AG20443 (cell line): ENCODE data around the gene LIN7C.

Source experiments
- DNase-seq: peaks from one replicate; pipeline ENCODE4 v3.0.0; 2012; ENCODE audit warnings: low spot score, mixed read lengths

Gene LIN7C

DNA sequence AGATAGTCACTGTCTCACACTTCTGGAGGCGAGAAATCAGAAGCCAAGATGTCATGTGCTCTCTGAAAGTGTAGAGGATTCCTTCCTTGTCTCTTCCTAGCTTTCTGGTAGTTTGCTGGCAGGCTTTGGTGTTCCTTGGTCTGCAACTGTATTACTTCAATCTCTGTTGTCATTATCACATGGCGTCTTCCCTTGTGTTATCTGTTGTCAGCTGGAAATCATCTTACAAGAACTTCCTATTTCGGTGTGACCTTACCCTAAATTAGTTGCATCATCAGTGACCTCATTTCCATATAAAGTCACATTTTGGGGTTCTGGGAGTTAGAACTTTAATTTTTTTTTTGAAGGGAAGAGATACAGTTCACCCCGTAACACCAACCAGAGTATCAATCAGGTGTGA is 3.3 kb upstream of the LIN7C start:
- DNase-seq = no peak

DNA sequence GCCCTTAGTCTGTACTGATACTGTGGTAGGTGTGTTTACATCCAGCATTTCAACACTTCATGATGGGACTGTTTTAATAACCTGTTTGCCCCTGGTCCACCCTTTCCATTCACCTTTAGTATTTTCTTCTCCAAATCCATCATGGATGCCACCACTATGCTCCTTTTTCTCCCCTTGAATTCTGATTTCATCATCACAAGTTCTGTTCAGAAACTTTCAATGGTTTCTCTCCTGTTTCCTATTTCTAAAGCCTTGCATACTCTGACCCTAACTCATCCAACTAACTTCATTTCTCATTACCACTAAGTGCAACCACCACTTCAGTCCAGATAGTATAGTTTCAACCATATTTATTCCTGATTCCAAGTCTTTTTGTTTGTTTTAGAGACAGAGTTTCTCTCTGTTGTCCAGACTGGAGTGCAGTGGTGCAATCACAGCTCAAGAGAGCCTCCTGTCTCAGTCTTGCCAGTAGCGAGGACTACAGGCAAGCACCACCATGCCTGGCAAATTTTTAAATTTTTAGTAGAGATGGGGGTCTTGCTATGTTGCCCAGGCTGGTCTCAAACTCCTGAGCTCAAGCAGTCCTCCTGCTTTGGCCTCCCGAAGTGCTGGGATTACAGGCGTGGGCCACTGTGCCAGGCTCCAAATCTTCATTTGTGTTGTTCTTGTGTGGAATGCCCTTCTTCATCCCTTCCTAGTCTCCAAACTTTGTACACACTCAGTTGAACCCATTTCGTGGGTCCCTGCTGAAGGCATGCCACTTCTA is 1.2 kb upstream of the LIN7C start:
- no peak for DNase-seq

DNA sequence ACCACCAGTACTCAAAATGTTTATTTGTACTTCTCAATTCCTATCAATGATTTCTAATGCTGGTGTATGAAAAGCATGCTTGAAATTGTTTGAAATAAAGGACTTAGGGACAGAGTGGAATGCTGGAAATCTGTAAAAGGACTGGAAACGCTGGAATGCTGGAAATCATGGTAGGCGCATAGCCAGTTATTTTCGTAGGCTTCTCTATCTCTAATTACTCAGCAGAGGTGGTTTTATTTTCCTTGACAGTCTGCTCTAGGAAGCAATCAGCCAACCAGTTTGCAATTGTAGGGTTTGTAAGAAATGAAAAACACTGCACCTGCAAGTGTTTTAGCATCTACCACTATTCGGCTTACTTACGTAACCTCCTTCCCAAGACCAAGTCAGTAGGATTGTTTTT is 788 bp downstream of the LIN7C start:
- no peak for DNase-seq

DNA sequence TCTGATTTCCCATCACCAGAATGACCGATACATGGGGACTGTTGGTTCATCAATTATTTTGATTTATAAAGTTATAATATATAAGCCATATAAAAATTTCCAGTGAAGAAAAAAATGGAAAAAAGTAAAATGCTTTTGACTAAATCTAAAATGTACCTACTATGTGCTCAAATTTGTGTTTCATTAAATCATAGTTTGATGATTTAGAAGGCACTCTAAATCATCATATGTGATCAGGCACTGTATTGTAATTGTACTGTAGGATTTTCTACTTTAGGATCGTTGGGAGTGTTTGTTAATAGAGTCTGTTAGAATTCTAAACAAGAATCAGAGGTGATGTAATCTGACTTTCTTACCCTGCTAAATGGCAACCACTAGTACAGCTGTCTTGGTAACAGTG is 2.4 kb downstream of the LIN7C start:
- no peak for DNase-seq

DNA sequence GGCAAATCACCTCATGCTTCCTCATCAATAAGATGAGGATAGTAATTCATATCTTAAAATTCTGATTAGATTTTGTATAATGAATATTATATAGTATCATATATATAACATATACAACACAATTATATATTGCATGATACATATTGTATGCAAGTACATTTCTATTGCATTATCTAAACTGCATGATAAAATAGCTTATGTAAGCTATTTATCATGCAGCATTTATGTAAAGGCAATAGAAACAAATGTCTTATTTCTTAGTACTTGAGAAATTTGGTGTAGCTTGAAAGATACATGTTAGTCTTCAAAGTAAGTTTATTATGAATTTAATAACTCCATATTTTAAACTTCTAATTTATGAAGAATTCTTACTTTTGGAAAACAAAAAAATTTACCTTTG is 5.5 kb downstream of the LIN7C start:
- no peak for DNase-seq

DNA sequence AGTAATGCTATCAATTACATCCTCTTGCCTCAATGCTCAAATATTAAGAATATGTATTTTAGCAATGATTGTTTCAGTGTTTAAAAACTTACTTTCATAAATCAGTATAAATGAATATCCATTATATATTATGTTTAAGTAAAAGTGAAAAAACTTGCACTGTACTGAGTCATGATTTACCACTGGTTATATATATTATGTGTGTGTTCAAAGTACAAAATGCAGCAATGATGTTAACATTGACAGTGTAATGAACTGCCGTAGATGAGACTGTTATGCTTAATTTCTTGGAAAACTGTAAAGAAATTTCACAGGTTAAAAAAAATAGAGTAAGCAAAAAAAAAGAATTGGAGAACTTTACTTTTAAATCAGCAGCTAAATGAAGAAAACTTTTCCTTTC is 8.7 kb downstream of the LIN7C start:
- DNase-seq = no peak

DNA sequence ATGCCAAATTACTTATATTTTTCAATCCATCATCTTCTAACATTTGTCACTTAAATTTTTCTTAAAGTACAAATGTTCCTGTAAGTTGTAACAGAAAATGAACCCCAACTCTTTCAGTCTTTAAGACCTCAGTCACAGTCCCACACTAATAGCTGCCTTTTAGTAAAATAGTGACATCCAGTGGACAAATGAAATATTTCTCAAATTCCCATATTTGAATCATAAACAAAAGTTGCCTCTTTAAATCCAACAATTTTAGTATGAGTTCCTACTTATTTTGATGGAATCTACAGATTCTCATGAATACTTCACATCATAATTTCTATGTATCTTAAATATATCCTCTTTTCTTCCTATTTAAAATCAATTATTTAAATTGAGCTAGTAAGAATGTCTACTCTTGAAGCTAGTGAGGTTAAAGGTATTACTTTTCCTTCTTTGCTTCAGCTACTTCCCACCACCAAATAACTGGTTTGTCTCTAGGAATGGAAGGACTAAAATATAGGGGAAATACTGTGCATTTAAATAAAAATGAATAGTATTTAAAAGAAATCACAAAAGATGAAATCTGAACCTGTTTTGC is 9.2 kb downstream of the LIN7C start:
- DNase-seq = no peak

DNA sequence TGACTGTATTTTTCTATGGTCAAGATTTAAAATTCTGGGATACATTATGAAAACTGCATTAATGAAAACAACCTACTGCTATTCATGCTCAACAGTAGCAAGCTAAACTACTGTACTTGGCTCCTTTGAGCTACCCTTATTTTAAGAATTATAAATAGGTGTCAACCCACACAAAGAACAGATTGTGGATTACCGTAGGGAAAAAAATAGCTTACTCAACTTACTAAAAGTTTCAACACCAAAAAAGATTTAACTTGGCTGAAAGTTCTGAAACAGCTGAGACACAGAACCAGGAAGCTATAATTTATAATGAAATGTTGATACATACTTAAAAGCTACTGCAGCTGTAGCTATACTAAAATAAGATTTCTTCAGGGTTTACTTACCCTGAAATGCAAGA is 10.1 kb downstream of the LIN7C start:
- DNase-seq = no peak

DNA sequence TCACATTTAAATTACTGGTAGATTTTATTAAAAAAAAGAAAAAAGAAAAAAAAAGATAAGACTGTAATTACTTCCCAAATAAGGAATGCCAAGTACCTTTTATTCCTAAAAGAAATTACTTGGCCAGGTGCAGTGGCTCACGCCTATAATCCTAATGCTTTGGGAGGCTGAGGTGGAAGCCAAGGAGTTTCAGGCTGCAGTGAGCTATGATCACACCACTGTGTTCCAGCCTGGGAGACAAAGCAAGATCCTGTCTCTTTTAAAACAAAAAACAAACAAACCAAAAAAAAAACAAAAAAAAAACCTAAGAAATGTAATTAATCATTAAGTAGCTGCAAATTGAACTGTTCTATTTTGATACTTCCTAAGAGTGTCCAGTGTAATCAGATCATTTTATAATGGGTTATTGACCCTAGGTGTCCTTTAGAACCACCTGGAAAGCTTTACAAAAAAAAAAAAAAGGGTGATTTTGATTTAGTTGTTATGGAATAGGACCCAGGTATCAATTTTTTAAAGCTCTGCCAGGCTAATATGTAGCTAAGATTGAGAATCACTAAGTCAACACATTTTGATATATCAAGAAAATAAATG is 10.8 kb downstream of the LIN7C start:
- DNase-seq = no peak

DNA sequence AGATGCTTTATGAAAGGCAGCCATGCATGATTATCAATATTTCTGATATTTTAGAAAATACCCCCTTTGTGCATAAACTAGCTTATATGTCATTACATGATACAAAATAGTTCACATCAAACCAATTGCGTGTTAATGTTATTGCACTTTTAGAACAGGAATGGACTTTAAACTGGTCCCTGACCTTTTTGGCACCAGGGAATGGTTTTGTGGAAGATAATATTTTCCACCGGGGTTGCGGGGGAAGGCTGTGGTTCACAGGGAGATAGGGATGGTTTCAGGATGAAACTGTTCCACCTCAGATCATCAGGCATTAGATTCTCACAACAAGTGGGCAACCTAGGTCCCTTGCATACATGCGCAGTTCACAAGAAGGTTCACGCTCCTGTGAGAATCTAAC is 17.5 kb downstream of the LIN7C start:
- no peak for DNase-seq

DNA sequence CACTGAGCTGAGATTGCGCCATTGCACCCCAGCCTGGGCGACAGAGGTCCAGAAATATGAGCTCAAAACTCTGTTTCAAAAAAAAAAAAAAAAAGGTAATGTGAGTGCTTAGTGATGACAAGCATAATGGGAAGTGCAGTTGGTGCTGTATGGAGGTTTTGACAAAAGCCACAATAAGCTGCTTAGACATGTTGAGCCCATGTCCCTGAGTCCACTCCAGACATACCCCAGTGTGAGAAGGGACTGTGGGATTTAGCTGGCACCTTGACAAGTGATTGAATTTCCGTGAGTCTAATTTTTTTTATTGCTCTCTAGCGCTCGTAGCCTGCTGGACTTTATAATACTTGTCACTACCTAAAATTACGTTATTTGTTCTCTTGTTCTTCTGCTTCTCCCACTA is 18.9 kb downstream of the LIN7C start:
- no peak for DNase-seq

DNA sequence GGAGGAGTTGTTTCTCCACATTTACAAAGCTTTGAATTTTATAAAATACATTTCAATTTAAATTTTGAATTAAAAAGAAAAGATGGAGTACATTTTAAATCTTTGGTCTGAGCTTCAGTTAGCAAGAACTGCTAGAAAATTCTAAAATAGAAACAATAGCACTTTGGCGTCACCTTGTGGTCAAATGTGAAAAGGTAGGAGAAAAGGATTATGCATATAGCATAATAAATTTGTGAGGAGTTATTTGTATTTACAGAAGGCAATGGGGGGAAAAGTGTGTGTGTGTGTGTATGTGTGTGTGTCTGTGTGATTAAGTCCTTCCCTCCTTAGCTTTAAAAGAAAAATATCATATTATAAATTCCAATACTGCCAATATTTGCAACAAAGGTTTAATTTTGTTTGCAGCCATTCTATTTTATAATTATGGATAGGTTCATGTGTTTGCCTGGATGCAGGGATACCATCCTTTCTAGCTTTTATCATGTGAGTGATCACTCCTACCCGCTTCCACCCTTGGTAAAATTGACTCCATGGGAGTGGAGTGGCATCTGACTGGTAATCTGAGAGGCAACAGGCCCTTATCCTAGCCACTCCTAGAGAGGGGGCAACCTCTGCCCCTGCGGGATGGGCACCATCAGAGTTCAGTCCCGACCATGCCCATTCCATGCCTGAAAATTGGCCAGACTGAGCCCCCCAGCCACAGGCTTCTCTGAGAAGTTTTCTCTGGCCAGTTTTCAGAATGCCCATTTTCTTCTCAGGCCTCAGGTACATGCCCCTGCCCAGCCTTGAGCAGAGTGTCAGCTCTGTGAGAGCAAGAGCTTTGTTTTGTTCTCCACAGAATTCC is 20.4 kb downstream of the LIN7C start:
- peak; percentile 45 for DNase-seq

DNA sequence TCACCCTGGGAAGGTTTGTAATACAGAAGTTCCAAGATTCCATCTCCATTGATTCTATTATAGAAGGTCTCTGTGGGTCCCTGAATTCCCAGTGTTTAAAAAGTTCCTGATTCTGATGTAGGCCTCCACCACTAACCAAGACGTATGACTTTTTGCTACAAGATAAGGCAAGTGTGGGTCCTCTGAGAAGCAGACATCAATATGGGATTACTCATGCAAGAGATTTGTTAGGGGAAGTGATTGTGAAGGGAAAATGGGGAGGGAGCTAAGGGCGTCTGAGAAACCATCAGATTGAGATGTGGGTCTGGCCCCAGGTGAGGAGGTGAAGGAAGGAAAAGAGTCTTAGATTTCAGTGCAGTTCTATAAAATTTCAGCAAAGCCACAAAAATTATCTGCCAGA is 23.8 kb downstream of the LIN7C start:
- DNase-seq = no peak

DNA sequence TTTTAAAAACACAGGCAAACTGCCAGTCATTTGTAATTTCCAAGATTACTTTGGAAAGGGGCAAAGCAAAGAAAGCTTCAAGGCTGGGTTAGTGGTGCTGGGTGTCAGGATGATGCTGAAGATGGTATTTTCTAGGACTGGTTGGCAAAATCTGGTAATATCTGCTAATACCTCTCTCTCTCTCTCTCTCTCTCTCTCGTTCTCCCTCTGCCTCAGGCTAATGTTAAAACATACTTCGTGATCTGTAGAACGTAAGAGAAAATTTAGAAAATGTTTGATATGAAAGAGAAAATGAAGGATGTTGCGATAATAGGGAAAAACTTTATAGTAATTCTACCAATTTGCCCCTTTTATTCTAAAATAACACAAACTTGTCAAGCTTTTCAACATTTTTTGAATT is 24.6 kb downstream of the LIN7C start:
- no peak for DNase-seq

DNA sequence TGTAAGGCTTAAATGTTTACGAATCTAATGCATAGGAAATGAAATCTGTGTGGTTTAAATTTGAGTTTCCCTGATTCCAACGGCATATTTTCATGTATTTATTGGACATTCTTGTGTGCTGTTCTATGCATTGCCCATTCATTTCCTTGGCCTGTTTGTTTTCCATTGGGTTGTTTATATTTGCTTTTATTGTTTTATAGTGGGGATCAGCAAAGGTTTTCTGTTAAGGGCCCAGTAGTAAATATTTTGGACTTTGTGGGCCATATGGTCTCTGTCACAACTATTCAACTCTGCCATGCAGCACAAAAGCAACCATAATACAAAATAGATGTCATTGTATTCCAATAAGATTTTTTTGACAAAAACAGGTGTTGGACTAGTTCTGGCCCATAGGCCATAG is 28.7 kb downstream of the LIN7C start:
- no peak for DNase-seq

DNA sequence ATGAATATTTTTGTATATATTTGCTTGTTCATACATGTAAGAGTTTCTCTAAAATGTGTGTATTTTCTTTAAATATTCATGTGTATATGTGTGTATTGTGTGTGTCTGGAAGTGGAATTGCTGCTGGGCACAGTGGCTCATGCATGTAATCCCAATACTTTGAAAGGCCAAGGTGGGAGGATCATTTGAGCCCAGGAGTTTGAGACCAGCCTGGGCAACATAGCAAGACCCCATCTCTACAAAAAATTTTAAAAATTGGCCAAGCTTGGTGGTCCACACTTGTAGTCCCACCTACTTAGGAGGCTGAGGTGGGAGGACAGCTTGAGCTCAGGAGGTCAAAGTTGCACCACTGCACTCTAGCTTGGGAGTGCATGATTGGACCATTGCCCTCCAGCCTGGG is 29.3 kb downstream of the LIN7C start:
- no peak for DNase-seq

DNA sequence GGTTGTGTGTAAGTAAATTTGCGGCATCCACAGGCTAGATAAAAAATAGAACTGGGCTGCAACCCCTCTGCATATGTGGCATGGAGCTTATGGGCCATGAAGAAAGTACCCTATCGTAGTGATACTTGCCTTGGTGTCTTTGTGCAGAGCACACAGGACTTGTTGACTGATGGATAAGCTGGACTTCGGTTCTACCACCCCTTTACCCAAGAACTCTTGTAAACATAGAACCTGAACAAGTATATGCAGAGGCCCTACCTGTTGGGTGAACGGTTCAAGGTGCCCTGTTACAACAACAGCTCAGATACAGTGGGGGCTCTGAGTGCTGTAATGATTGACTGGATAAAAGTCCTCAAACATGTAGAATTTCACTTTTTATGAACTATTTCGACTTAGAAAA is 30.9 kb downstream of the LIN7C start:
- DNase-seq = no peak

DNA sequence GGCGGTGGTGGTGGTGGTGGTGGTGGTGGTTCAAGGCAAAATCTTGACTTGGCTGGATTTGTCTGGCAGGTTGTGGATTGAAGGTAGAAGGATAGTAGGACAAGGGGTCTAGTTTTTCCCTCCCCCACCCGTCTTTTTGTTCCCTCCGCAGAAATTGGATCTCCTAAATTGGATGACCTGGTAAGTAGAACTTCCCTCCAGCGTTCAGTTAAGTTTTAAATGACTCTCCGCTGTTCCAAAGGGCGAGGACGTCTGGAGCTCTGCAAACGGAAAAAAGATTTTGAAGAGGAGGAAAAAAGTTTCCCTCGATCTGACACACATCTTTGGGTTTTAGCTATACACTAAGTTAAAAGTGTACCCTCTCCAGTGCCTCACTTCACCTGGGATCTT is 33.6 kb downstream of the LIN7C start:
- peak; percentile 31 for DNase-seq

DNA sequence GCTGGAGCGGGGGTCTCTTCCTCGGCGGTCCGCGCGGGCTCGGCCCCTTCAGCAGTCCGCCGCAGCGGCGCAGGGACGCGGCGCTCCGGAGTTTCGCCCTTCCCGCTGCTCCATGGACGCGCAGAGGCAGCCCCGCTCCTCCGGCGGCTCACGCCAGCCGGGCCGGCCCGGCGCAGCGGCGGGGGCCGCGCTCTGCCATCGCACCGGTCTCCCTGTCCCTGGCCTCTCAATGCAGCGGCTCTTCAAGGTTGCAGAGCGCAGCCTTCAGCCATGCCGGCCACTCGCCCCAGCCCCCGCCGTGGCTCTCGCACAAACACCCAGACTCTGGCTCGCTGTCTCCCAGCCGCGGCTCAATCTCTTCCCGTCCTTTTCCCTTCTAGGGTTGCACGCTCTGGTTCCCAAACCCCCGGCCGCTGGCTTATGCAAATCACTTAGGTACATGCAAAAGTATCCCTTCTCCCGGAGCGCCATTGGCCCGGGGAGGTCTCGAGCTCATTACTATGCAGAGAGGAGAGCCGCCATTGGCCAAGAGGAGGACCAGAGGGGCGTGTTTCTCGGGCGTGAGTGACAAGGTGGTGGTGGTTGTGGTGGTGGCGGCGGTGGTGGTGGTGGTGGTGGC is 34.1 kb downstream of the LIN7C start, which contains the start of gene LGR4:
TSS of gene LGR4 (minus strand) at position 393 of the 619 bp plus-strand sequence. CDS start 488 bp downstream, outside the sequence.
- peak; percentile 93 for DNase-seq

DNA sequence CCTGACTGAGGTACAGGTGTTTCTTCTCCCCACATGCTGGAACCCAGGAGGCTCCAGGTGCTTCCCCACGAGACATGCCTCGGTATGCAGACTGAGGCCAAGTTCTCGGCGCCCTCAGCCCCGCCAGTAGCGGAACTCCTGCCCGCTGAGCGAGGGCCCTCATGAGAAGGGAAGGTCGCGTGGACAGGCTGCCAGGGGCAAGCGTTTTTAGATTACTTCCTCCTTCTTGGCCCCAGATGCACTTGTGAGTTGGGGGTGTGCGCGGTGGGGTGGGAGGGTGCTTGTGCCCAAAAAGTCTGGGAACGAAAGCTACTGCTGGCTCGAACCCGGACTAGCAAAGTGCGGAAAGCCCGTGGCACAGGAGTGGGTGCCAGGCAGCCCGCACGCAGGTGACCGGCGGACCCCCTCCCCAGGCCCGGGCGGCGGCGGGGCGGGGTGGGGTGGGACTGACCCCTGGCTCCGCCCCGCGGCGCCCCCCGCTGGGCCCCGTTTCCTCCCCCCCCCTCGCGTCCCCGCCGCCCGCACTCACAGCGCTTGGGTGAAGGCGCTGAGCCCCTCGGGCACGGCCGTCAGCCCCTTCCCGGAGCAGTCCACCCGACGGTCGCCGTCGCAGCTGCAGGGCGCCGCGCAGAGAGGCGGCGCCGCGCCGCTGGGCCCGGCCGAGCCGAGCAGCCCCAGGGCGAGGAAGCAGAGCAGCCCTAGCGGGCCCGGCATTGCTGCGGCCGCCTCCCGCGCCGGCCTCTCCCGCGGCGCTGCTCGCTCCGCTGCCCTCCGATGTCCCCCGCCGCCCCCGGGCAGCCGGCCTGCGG is 34.8 kb downstream of the LIN7C start:
- peak; percentile 62 for DNase-seq

DNA sequence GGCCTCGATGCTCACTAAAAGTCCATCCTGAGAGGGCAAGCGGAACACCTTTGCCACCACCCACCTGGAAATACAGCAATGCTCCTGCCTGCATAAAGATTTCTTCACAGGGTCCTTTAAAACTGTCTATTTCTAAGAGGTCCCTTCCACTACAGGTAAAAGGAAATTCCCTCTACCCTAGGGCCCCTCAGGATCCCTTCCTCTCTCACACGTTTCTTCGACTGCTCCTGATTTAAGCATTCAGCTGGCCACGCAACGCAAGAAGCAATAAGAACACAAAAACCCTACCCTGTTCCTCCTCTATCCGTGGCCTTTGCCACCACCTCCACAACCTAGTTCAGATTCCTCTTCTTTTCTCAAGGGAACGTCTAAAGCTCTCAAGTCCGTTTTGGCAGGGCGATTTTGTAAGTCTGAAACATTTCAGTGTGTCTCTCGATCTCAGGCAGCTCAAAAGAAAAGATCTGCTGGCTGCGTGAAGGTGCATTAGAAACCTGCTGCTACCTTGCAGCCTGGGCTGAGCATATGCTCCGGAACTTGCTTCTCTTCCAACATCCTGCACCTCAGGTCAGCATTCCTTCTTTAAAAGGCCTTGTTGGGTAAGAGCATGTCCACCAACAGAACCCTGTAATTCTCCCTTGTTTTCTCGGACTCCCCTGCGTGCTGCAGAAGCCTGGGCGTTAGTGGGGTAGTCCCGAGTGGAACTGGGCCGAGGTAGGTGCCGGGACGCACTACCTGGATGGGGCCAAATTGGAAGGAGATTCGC is 35.6 kb downstream of the LIN7C start:
- no peak for DNase-seq
